Activated effector memory CD4-positive, alpha-beta T cell treated with anti-CD3 and anti-CD28 coated beads, Interleukin-2, amount 50 U/mL, for 16 hours (primary cell): Measurements from ENCODE around the gene NUFIP1.
"Not testable (repeated sequence)": the region's sequence is repeated elsewhere in the genome, so short reads cannot be mapped to it uniquely, and the experiment has no call there.

Experiments used
- DNase-seq: peaks from one replicate; pipeline ENCODE4 v3.0.0-alpha.2; 2020

NUFIP1 gene

GRCh38 chr13:44989071-44989889 is at the start of gene NUFIP1, which contains the start of gene GPALPP1:
TSS of gene NUFIP1 (minus strand) at chr13:44989471. CDS start at chr13:44989436, 35 bp downstream.
TSS of gene GPALPP1 (plus strand) at chr13:44989538. CDS start at chr13:44989655, 117 bp downstream.
- DNase-seq = peak; percentile 97

- DNase-seq = no peak
These were observed 46.9 kb upstream of the NUFIP1 start for GRCh38 chr13:45036206-45036605.

- DNase-seq = no peak
These were observed 45.1 kb upstream of the NUFIP1 start for GRCh38 chr13:45034342-45034741.

- no peak for DNase-seq
These were observed 35.6 kb upstream of the NUFIP1 start for GRCh38 chr13:45024847-45025246.

- no peak for DNase-seq
These were observed 32.0 kb upstream of the NUFIP1 start for GRCh38 chr13:45021250-45021649.

GRCh38 chr13:45019981-45020380 is 30.7 kb upstream of the NUFIP1 start:
- DNase-seq = not testable (repeated sequence)

- no peak for DNase-seq
These were observed 27.6 kb upstream of the NUFIP1 start for GRCh38 chr13:45016792-45017425.

GRCh38 chr13:45015300-45015699 is 26.0 kb upstream of the NUFIP1 start:
- no peak for DNase-seq

GRCh38 chr13:45011198-45011597 is 21.9 kb upstream of the NUFIP1 start:
- no peak for DNase-seq

- DNase-seq = no peak
These were observed 18.6 kb upstream of the NUFIP1 start for GRCh38 chr13:45007823-45008222.

- DNase-seq = no peak
These were observed 18.0 kb upstream of the NUFIP1 start for GRCh38 chr13:45007225-45007624.

GRCh38 chr13:45004096-45004495 is 14.8 kb upstream of the NUFIP1 start:
- no peak for DNase-seq

GRCh38 chr13:45003417-45003816 is 14.1 kb upstream of the NUFIP1 start:
- no peak for DNase-seq

- DNase-seq = no peak
These were observed 670 bp upstream of the NUFIP1 start for GRCh38 chr13:44989941-44990340.

GRCh38 chr13:44978328-44978727 is 10.9 kb downstream of the NUFIP1 start:
- no peak for DNase-seq

- DNase-seq = no peak
These were observed 12.2 kb downstream of the NUFIP1 start for GRCh38 chr13:44976949-44977583.

- no peak for DNase-seq
These were observed 13.1 kb downstream of the NUFIP1 start for GRCh38 chr13:44976196-44976595.

- DNase-seq = no peak
These were observed 15.0 kb downstream of the NUFIP1 start for GRCh38 chr13:44974056-44974793.

- no peak for DNase-seq
These were observed 16.2 kb downstream of the NUFIP1 start for GRCh38 chr13:44972956-44973581.

GRCh38 chr13:44971656-44972595 is 17.3 kb downstream of the NUFIP1 start:
- no peak for DNase-seq
